GM12878 (cell line): ENCODE data around the gene USP54. TPM values are rescaled to one million over a fixed set of nuclear protein-coding genes. Genes with fewer than 3 reads are reported as not detected.

Experiments used
- ATAC-seq: fragments of 200-7000 bp; cut with Tn5 transposase; 3 replicates; pipeline ENCODE4 v1.9.1; 2020; ENCODE audit warnings: mild to moderate bottlenecking, moderate library complexity
- BruUV-seq: library from RNA; stranded (reverse); fragments of 400-500 nt; replicated peaks from 2 replicates; lab custom pipeline; 2021; lab: Mats Ljungman, UMichigan
- CTCF ChIA-PET: fragments of 300-600 bp; sonication (Branson Sonifier 250); formaldehyde crosslinking; extraction: SDS; loops from one replicate; lab custom pipeline; 2021; ENCODE audit warnings: inconsistent platforms; lab: Yijun Ruan, JAX
- POLR2A ChIA-PET: fragments of 350-600 bp; formaldehyde crosslinking; extraction: SDS; loops from one replicate; lab custom pipeline; 2021; ENCODE audit warnings: inconsistent platforms; lab: Charles Lee
- RAD21 ChIA-PET: fragments of 300-600 bp; sonication (Branson Sonifier 250); formaldehyde crosslinking; loops from one replicate; lab custom pipeline; 2023; ENCODE audit warnings: antibody characterized with exemption; ENCODE audit not compliant: unreplicated experiment; lab: Charles Lee
- SMC1A ChIA-PET: fragments of 300-600 bp; sonication (Branson Sonifier 250); formaldehyde crosslinking; loops from one replicate; lab custom pipeline; 2023; ENCODE audit not compliant: unreplicated experiment, uncharacterized antibody; lab: Charles Lee
- DNase-seq: peaks from one replicate; pipeline ENCODE4 v3.0.0-alpha.2; 2011; ENCODE audit warnings: low read depth, low spot score
- FAIRE-seq: peaks from 3 replicates; lab custom pipeline; 2011; peaks lifted over from hg19 to GRCh38; lab: Jason Lieb, UNC
- H2AFZ ChIP-seq: 2 replicates; pipeline ENCODE4 v1.6.0; 2011; ENCODE audit warnings: low read depth, low read length, control low read depth; ENCODE audit not compliant: control insufficient read depth
- H3K27ac ChIP-seq: 2 replicates; pipeline ENCODE4 v1.5.1; 2011; ENCODE audit warnings: control low read depth; ENCODE audit not compliant: control insufficient read depth, insufficient read depth
- H3K27me3 ChIP-seq, 2 experiments: replicated peaks in 1 of 2; 2 replicates each; pipeline versions ENCODE4 v1.6.0 to v1.6.1; 2011; ENCODE audit warnings: low read length in 1 of 2; ENCODE audit not compliant: control insufficient read depth in 2 of 2, insufficient read depth in 2 of 2
- H3K36me3 ChIP-seq, 2 experiments: 2 replicates each; pipeline ENCODE4 v1.5.1; 2011; ENCODE audit warnings: low read length in 1 of 2; ENCODE audit not compliant: control insufficient read depth in 2 of 2, insufficient read depth in 2 of 2
- H3K4me1 ChIP-seq: 2 replicates; pipeline ENCODE4 v1.6.1; 2011; ENCODE audit warnings: mild to moderate bottlenecking, low read length, moderate library complexity, mixed read lengths; ENCODE audit not compliant: control insufficient read depth, insufficient read depth
- H3K4me2 ChIP-seq: 2 replicates; pipeline ENCODE4 v1.6.0; 2011; ENCODE audit warnings: control low read depth; ENCODE audit not compliant: control insufficient read depth, insufficient read depth
- H3K4me3 ChIP-seq: fragments of 200-600 bp; sonication (generic); 2 replicates; pipeline ENCODE4 v1.5.1; 2016
- H3K79me2 ChIP-seq: 2 replicates; pipeline ENCODE4 v1.6.0; 2011; ENCODE audit warnings: low read length; ENCODE audit not compliant: control insufficient read depth, insufficient read depth
- H3K9ac ChIP-seq: 2 replicates; pipeline ENCODE4 v1.8.0; 2011; ENCODE audit warnings: low read length, control low read depth, mixed read lengths; ENCODE audit not compliant: control insufficient read depth, insufficient read depth
- H3K9me3 ChIP-seq: replicated peaks from 3 replicates; pipeline ENCODE4 v1.5.1; 2011; ENCODE audit warnings: mild to moderate bottlenecking, low read length; ENCODE audit not compliant: control insufficient read depth, insufficient read depth
- H4K20me1 ChIP-seq: 2 replicates; pipeline ENCODE4 v1.6.0; 2011; ENCODE audit not compliant: control insufficient read depth, insufficient read depth
- HSF1 ChIP-seq: fragments of 150-350 bp; IDR thresholded peaks from 2 replicates; pipeline ENCODE4 v1.6.1; 2014; ENCODE audit warnings: mild to moderate bottlenecking, low read depth, low read length
- IKZF2 ChIP-seq, 2 experiments: fragments of 450-650 bp; IDR thresholded peaks; 2 replicates each; pipeline ENCODE4 v1.6.1; 2017; ENCODE audit warnings: mild to moderate bottlenecking in 2 of 2, moderate library complexity in 2 of 2
- MEF2B ChIP-seq: fragments of 450-650 bp; IDR thresholded peaks from 2 replicates; pipeline ENCODE4 v1.6.1; 2018; ENCODE audit warnings: mild to moderate bottlenecking, moderate library complexity; ENCODE audit not compliant: partially characterized antibody, poor library complexity, severe bottlenecking
- MYB ChIP-seq: fragments of 150-350 bp; IDR thresholded peaks from 2 replicates; pipeline ENCODE4 v1.6.1; 2014; ENCODE audit warnings: mild to moderate bottlenecking, low read depth, low read length, borderline replicate concordance
- PML ChIP-seq: IDR thresholded peaks from 2 replicates; pipeline ENCODE4 v1.6.1; 2012; ENCODE audit warnings: low read length, inconsistent platforms
- SREBF1 ChIP-seq: IDR thresholded peaks from 2 replicates; pipeline ENCODE4 v1.6.1; 2012; ENCODE audit warnings: mild to moderate bottlenecking, low read length
- SUPT20H ChIP-seq: IDR thresholded peaks from 2 replicates; pipeline ENCODE4 v1.6.1; 2011; ENCODE audit warnings: low read depth, mild to moderate bottlenecking, low read length, moderate library complexity, borderline replicate concordance; ENCODE audit not compliant: control insufficient read depth
- YY1 ChIP-seq: IDR thresholded peaks from 2 replicates; pipeline ENCODE4 v1.6.1; 2011; ENCODE audit warnings: low read depth, mild to moderate bottlenecking, low read length
- WGBS: methylation state at CpG from one replicate; pipeline ENCODE4 v1.1.6; 2016; ENCODE audit warnings: low lambda C conversion rate; ENCODE audit not compliant: insufficient replicate concordance, insufficient coverage; ENCODE audit errors: missing lambda C conversion rate; 5-methylcytosine and 5-hydroxymethylcytosine counted together
- in situ Hi-C: fragments of 300-500 bp; cut with MboI; formaldehyde crosslinking; loops from 9 replicates; pipeline ENCODE4 v1.14.3; 2018; ENCODE audit warnings: mixed read lengths
- intact Hi-C: fragments of 100-400 bp; cut with micrococcal nuclease; formaldehyde crosslinking; loops from one replicate; pipeline ENCODE4 v1.14.2; 2022; ENCODE audit not compliant: unreplicated experiment
- polyA plus RNA-seq, 11 experiments: library from polyadenylated mRNA; depleted of rRNA in 4 of 11; unstranded in 6 of 11; stranded (reverse) in 5 of 11; fragments of >200 nt; fragmentation: Nextera tagmentation in 4 of 11; fragmentation: Illumina TruSeq in 1 of 11; extraction: Ambion mirVana in 4 of 11; extraction: Trizol in 1 of 11; gene quantifications; 1 replicate in 1 of 11; 2 replicates in 10 of 11; pipeline versions ENCODE4 v1.2.1 to v1.2.3, GENCODE V29; 2011 to 2016; ENCODE audit warnings: inconsistent platforms in 2 of 11, missing spikeins in 2 of 11, low read depth in 1 of 11
- total RNA-seq, 4 experiments: library from RNA; depleted of rRNA in 3 of 4; stranded (reverse); fragments of >200 nt in 3 of 4; fragmentation: Illumina TruSeq in 1 of 4; extraction: Trizol in 1 of 4; gene quantifications; 2 replicates each; pipeline versions ENCODE4 v1.2.1 to v1.2.3, GENCODE V29; 2013 to 2021
- TF ChIP-seq, protein P1 (sequence below): fragments of 450-650 bp; IDR thresholded peaks from 2 replicates; pipeline ENCODE4 v1.6.1; 2018; ENCODE audit warnings: mild to moderate bottlenecking, low read depth, moderate library complexity; ENCODE audit not compliant: partially characterized antibody
- TF ChIP-seq, protein P2 (sequence below): fragments of 450-650 bp; IDR thresholded peaks from 2 replicates; pipeline ENCODE4 v1.6.1; 2017; ENCODE audit warnings: mild to moderate bottlenecking, moderate library complexity
- TF ChIP-seq, protein P3 (sequence below): fragments of 450-650 bp; IDR thresholded peaks from 2 replicates; pipeline ENCODE4 v1.6.1; 2016; ENCODE audit warnings: mild to moderate bottlenecking

USP54 gene
- total and polyA plus RNA-seq, 10 of the 15 experiments (the other 5 are each of a cell fraction or from before 2014, with no cell fraction given), result 0.93 to 10.5 (median 5.5) TPM

DNA sequence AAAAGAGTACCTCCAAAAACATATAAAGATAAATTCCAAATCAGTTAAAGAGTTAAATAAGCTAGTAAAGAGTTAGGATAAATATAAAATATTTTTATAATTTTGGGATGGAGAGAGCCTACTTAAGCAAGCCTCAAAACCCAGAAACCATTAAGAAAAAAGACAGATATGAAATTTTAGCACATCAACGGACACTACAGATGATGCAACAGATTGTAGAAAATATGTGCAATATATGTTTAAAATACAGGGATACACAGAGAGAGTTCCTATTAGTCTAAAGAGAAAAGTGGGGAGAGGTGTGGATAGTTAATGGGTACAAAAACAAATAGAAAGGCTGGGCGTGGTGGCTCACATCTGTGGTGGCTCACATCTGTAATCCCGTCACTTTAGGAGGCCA lies 23.6 kb upstream of the USP54 start (continued):
- TF ChIP-seq, protein P1, sequence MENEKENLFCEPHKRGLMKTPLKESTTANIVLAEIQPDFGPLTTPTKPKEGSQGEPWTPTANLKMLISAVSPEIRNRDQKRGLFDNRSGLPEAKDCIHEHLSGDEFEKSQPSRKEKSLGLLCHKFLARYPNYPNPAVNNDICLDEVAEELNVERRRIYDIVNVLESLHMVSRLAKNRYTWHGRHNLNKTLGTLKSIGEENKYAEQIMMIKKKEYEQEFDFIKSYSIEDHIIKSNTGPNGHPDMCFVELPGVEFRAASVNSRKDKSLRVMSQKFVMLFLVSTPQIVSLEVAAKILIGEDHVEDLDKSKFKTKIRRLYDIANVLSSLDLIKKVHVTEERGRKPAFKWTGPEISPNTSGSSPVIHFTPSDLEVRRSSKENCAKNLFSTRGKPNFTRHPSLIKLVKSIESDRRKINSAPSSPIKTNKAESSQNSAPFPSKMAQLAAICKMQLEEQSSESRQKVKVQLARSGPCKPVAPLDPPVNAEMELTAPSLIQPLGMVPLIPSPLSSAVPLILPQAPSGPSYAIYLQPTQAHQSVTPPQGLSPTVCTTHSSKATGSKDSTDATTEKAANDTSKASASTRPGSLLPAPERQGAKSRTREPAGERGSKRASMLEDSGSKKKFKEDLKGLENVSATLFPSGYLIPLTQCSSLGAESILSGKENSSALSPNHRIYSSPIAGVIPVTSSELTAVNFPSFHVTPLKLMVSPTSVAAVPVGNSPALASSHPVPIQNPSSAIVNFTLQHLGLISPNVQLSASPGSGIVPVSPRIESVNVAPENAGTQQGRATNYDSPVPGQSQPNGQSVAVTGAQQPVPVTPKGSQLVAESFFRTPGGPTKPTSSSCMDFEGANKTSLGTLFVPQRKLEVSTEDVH, result no peak

- H3K4me2 ChIP-seq, result no peak overlapping the region
- ATAC-seq, result no peak
- TF ChIP-seq HSF1 (no peak), IKZF2 (IDR thresholded peaks at IDR 0.05) (no peak), SUPT20H (no peak), YY1 (no peak), MYB (no peak), MEF2B (no peak), SREBF1 (no peak), PML (no peak)
- TF ChIP-seq, protein P2, sequence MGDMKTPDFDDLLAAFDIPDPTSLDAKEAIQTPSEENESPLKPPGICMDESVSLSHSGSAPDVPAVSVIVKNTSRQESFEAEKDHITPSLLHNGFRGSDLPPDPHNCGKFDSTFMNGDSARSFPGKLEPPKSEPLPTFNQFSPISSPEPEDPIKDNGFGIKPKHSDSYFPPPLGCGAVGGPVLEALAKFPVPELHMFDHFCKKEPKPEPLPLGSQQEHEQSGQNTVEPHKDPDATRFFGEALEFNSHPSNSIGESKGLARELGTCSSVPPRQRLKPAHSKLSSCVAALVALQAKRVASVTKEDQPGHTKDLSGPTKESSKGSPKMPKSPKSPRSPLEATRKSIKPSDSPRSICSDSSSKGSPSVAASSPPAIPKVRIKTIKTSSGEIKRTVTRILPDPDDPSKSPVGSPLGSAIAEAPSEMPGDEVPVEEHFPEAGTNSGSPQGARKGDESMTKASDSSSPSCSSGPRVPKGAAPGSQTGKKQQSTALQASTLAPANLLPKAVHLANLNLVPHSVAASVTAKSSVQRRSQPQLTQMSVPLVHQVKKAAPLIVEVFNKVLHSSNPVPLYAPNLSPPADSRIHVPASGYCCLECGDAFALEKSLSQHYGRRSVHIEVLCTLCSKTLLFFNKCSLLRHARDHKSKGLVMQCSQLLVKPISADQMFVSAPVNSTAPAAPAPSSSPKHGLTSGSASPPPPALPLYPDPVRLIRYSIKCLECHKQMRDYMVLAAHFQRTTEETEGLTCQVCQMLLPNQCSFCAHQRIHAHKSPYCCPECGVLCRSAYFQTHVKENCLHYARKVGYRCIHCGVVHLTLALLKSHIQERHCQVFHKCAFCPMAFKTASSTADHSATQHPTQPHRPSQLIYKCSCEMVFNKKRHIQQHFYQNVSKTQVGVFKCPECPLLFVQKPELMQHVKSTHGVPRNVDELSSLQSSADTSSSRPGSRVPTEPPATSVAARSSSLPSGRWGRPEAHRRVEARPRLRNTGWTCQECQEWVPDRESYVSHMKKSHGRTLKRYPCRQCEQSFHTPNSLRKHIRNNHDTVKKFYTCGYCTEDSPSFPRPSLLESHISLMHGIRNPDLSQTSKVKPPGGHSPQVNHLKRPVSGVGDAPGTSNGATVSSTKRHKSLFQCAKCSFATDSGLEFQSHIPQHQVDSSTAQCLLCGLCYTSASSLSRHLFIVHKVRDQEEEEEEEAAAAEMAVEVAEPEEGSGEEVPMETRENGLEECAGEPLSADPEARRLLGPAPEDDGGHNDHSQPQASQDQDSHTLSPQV, result no peak
- TF ChIP-seq, protein P3, sequence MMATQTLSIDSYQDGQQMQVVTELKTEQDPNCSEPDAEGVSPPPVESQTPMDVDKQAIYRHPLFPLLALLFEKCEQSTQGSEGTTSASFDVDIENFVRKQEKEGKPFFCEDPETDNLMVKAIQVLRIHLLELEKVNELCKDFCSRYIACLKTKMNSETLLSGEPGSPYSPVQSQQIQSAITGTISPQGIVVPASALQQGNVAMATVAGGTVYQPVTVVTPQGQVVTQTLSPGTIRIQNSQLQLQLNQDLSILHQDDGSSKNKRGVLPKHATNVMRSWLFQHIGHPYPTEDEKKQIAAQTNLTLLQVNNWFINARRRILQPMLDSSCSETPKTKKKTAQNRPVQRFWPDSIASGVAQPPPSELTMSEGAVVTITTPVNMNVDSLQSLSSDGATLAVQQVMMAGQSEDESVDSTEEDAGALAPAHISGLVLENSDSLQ, result no peak
- TF ChIP-seq, all 136 proteins: peak for 0
- H3K9me3 ChIP-seq, result no peaks in the 10 kb centered on the region
- DNase-seq, result no peak
- H2AFZ ChIP-seq, result no peak overlapping the region
- H3K27ac ChIP-seq, result no peak overlapping the region
- BruUV-seq, result no TSS peak
- intact Hi-C loops, result no loop called here
- H4K20me1 ChIP-seq, result no peaks in the 10 kb centered on the region
- CTCF ChIA-PET, result interaction anchor here (0.7 to 1.3 kb wide), 3 partner anchors 14 to 417 kb away, joined by 3 read pairs; no protein-coding TSS in a partner anchor
- H3K4me1 ChIP-seq, result no peaks in the 10 kb centered on the region
- in situ Hi-C loops, result no loop called here
- WGBS, result 48% methylated on average over 4 of the region's 4 CpGs
- POLR2A ChIA-PET, result interaction anchor here (0.9 kb wide), 1 partner anchor 18 kb away, joined by 3 read pairs; the partner anchor contains the start of gene USP54
- SMC1A ChIA-PET, result interaction anchor here (0.6 to 0.9 kb wide), 2 partner anchors 19 to 78 kb away, joined by 3 to 4 read pairs; no protein-coding TSS in a partner anchor
- FAIRE-seq, result no peak
- no peaks in the 10 kb centered on the region for H3K79me2 ChIP-seq
- H3K27me3 ChIP-seq, result no peaks in the 10 kb centered on the region
- no peak overlapping the region for H3K4me3 ChIP-seq
- H3K36me3 ChIP-seq, result no peaks in the 10 kb centered on the region
- RAD21 ChIA-PET, result interaction anchor here (0.8 kb wide), 1 partner anchor 78 kb away, joined by 5 read pairs; no protein-coding TSS in a partner anchor
- H3K9ac ChIP-seq, result no peak overlapping the region
Observed at GRCh38 chr10:73609116-73609515, 18.0 kb upstream of the USP54 start.
